HepG2 (cell line): Measurements from ENCODE around the gene CGREF1. TPM values are rescaled to one million over a fixed set of nuclear protein-coding genes. Genes with fewer than 3 reads are reported as not detected.

Source experiments
- CCDC6 ChIP-seq: sonication (generic); formaldehyde crosslinking; IDR thresholded peaks from 2 replicates; pipeline ENCODE4 v1.8.1; 2022; ENCODE audit warnings: mild to moderate bottlenecking, missing genetic modification reagents, moderate library complexity
- DRAP1 ChIP-seq: IDR thresholded peaks from 2 replicates; pipeline ENCODE4 v1.6.1; 2016; ENCODE audit warnings: missing genetic modification reagents, missing compliant biosample characterization
- FOXJ3 ChIP-seq: sonication (generic); formaldehyde crosslinking; IDR thresholded peaks from 2 replicates; pipeline ENCODE4 v1.4.0; 2020; ENCODE audit warnings: missing genetic modification reagents, mild to moderate bottlenecking, borderline replicate concordance
- HNF4G ChIP-seq, 2 experiments: sonication (generic) in 1 of 2; formaldehyde crosslinking in 1 of 2; IDR thresholded peaks; 2 replicates each; pipeline versions ENCODE4 v1.4.0 to v1.6.1; 2011 to 2020; ENCODE audit warnings: borderline replicate concordance in 2 of 2, low read depth in 2 of 2, mild to moderate bottlenecking in 2 of 2, low read length in 1 of 2, missing genetic modification reagents in 1 of 2, moderate library complexity in 1 of 2
- NFATC3 ChIP-seq: sonication (generic); formaldehyde crosslinking; IDR thresholded peaks from 2 replicates; pipeline ENCODE4 v1.5.1; 2020; ENCODE audit warnings: mild to moderate bottlenecking, missing genetic modification reagents
- POLR2A ChIP-seq, 2 experiments: IDR thresholded peaks; 2 replicates each; pipeline ENCODE4 v1.6.1; 2011; ENCODE audit warnings: low read depth in 2 of 2, low read length in 2 of 2, mild to moderate bottlenecking in 1 of 2, moderate library complexity in 1 of 2; ENCODE audit not compliant: insufficient read depth in 1 of 2
- RCOR2 ChIP-seq: IDR thresholded peaks from 2 replicates; pipeline ENCODE4 v1.6.1; 2016; ENCODE audit warnings: missing biosample characterization, missing genetic modification reagents
- SMARCE1 ChIP-seq: fragments of 450-650 bp; IDR thresholded peaks from 2 replicates; pipeline ENCODE4 v1.6.1; 2017; ENCODE audit warnings: borderline replicate concordance
- SNAPC2 ChIP-seq: sonication (generic); formaldehyde crosslinking; IDR thresholded peaks from 2 replicates; pipeline ENCODE4 v1.8.1; 2022; ENCODE audit warnings: mild to moderate bottlenecking, missing genetic modification reagents
- STAG1 ChIP-seq: sonication (generic); formaldehyde crosslinking; IDR thresholded peaks from 2 replicates; pipeline ENCODE4 v1.4.0; 2020; ENCODE audit warnings: missing genetic modification reagents
- TCF12 ChIP-seq, 2 experiments: fragments of 450-650 bp in 1 of 2; sonication (generic) in 1 of 2; formaldehyde crosslinking in 1 of 2; IDR thresholded peaks; 2 replicates each; pipeline versions ENCODE4 v1.6.1 to v1.8.0; 2017 to 2022; ENCODE audit warnings: antibody characterized with exemption in 1 of 2, mild to moderate bottlenecking in 1 of 2, missing genetic modification reagents in 1 of 2, moderate library complexity in 1 of 2
- TOPORS ChIP-seq: sonication (generic); formaldehyde crosslinking; IDR thresholded peaks from 2 replicates; pipeline ENCODE4 v1.8.0; 2023; ENCODE audit warnings: mild to moderate bottlenecking, missing genetic modification reagents
- ZNF382 ChIP-seq: sonication (generic); formaldehyde crosslinking; IDR thresholded peaks from 2 replicates; pipeline ENCODE4 v1.5.0; 2020; ENCODE audit warnings: missing genetic modification reagents, mild to moderate bottlenecking, borderline replicate concordance
- ZNF503 ChIP-seq: sonication (generic); formaldehyde crosslinking; IDR thresholded peaks from 2 replicates; pipeline ENCODE4 v1.4.0; 2020; ENCODE audit warnings: missing genetic modification reagents
- ZNF510 ChIP-seq: sonication (generic); formaldehyde crosslinking; IDR thresholded peaks from 2 replicates; pipeline ENCODE4 v1.4.0; 2020; ENCODE audit warnings: low read depth, mild to moderate bottlenecking, missing genetic modification reagents
- ZNF512B ChIP-seq: sonication (generic); formaldehyde crosslinking; IDR thresholded peaks from 2 replicates; pipeline ENCODE4 v1.5.1; 2020; ENCODE audit warnings: missing genetic modification reagents, mild to moderate bottlenecking, borderline replicate concordance
- ZNF576 ChIP-seq: sonication (generic); formaldehyde crosslinking; IDR thresholded peaks from 2 replicates; pipeline ENCODE4 v1.4.0; 2020; ENCODE audit warnings: mild to moderate bottlenecking, missing genetic modification reagents
- ZNF616 ChIP-seq: sonication (generic); formaldehyde crosslinking; IDR thresholded peaks from 2 replicates; pipeline ENCODE4 v1.5.0; 2020; ENCODE audit warnings: low read depth, mild to moderate bottlenecking, missing genetic modification reagents
- ZNF781 ChIP-seq: sonication (generic); formaldehyde crosslinking; IDR thresholded peaks from 2 replicates; pipeline ENCODE4 v1.5.1; 2020; ENCODE audit warnings: borderline replicate concordance, mild to moderate bottlenecking, missing genetic modification reagents; ENCODE audit errors: not compliant biosample characterization
- ZSCAN22 ChIP-seq: sonication (generic); formaldehyde crosslinking; IDR thresholded peaks from 2 replicates; pipeline ENCODE4 v1.4.0; 2020; ENCODE audit warnings: mild to moderate bottlenecking, missing genetic modification reagents
- polyA plus RNA-seq, 8 experiments: library from polyadenylated mRNA; depleted of rRNA in 3 of 8; stranded (reverse) in 7 of 8; unstranded in 1 of 8; fragments of >200 nt; fragmentation: Illumina TruSeq in 4 of 8; extraction: Trizol in 4 of 8; gene quantifications; 2 replicates each; pipeline versions ENCODE4 v1.2.1 to v1.2.3, GENCODE V29; 2011 to 2016; ENCODE audit warnings: low read depth in 4 of 8, missing spikeins in 1 of 8, mixed read lengths in 1 of 8; ENCODE audit not compliant: insufficient read depth in 1 of 8
- total RNA-seq, 5 experiments: library from RNA; depleted of rRNA; stranded (reverse); fragments of >200 nt; fragmentation: Illumina TruSeq; extraction: Trizol; gene quantifications; 2 replicates each; pipeline ENCODE4 v1.2.3, GENCODE V29; 2016; ENCODE audit warnings: low read depth in 1 of 5
- TF ChIP-seq, protein P1 (sequence below): sonication (generic); formaldehyde crosslinking; IDR thresholded peaks from 2 replicates; pipeline ENCODE4 v1.5.1; 2020; ENCODE audit warnings: mild to moderate bottlenecking, moderate library complexity, missing genetic modification reagents

CGREF1 gene
- total and polyA plus RNA-seq, 2 of the 13 experiments (the other 11 are each of a cell fraction or from before 2014, with no cell fraction given) = 13.9 to 23.4 TPM

DNA sequence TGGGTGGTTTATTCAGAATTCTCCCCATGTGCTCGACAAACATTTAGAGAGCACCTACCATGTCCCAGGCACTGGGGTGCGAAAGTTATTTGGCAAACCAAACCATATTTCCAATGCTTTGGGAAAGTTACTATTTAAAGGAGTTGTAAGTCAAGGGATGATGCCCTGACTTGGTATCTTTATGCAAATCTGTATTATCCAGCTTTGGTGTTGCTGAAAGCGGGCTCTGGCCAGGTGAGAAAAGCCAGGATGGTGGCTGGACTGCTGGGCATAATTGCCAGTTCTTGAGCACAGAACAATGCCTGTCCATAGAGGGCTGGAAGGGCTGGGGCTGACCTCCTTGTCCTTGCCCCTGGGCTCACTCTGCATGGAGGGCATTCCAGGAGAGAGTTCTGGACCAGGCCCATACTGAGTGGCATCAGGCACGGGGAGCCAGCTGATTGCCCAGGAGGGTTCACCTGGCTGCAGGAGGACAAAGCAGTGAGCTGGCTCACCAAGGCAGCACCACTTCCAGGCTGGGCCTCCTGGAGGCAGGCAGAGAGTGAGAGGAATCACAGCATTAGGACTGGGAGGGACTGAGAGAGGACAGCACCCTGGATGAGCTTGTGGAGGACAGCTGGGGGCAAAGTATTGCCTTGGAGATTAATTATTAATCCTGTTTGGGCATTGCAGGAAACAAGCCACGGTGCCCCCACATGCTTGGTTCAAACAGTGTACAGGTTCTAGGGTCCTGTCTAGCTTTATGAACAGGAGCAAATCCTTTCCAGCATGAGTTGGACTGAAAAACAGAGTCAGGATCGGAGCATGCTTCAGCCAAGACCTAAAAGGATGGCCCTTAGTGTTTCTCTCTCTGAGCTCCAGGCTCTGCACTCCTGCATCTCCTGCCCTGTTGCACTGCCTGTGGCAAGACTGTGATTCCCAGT is 25.2 kb downstream of the CGREF1 start (continued):
- peak; percentile 56; the same call in 1 of the 2 replicates for TF ChIP-seq ZNF503 (CRISPR knock-in tag)
- TF ChIP-seq ZSCAN22 = peak; percentile 49; the same call in 1 of the 2 replicates
- TF ChIP-seq POLR2A (IDR thresholded peaks at IDR 0.05; ENCODE audit: insufficient read depth in 1 of 2, low read depth in 2 of 2, low read length in 2 of 2) = peak in 1 of 2 experiments; percentile 63; a peak in 1 of 4 replicates
- peak; percentile 73 for TF ChIP-seq CCDC6 (CRISPR knock-in tag)
- TF ChIP-seq RCOR2 (CRISPR knock-in tag) = 0 out of 2 replicates have a peak, but pooled peaks have one; percentile 45
- TF ChIP-seq NFATC3 (CRISPR knock-in tag) = no peak
- peak; percentile 47; the same call in 1 of the 2 replicates for TF ChIP-seq SNAPC2 (CRISPR knock-in tag)
- no peak for TF ChIP-seq SMARCE1
- peak; percentile 91 for TF ChIP-seq DRAP1
- TF ChIP-seq TOPORS (CRISPR knock-in tag) = no peak
- TF ChIP-seq STAG1 (CRISPR knock-in tag) = peak; percentile 32; the same call in 1 of the 2 replicates
- TF ChIP-seq ZNF576 = no peak
- TF ChIP-seq ZNF512B (CRISPR knock-in tag) = no peak
- TF ChIP-seq, protein P1, sequence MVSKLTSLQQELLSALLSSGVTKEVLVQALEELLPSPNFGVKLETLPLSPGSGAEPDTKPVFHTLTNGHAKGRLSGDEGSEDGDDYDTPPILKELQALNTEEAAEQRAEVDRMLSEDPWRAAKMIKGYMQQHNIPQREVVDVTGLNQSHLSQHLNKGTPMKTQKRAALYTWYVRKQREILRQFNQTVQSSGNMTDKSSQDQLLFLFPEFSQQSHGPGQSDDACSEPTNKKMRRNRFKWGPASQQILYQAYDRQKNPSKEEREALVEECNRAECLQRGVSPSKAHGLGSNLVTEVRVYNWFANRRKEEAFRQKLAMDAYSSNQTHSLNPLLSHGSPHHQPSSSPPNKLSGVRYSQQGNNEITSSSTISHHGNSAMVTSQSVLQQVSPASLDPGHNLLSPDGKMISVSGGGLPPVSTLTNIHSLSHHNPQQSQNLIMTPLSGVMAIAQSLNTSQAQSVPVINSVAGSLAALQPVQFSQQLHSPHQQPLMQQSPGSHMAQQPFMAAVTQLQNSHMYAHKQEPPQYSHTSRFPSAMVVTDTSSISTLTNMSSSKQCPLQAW (CRISPR knock-in tag) = peak; percentile 100
- no peak for TF ChIP-seq TCF12 (IDR thresholded peaks at IDR 0.05)
- no peak for TF ChIP-seq TCF12 (CRISPR knock-in tag; IDR thresholded peaks at IDR 0.05)
- no peak for TF ChIP-seq ZNF616
- TF ChIP-seq HNF4G (IDR thresholded peaks at IDR 0.05; ENCODE audit: borderline replicate concordance, low read depth, low read length) = peak; percentile 84
- peak; percentile 79 for TF ChIP-seq HNF4G (CRISPR knock-in tag; IDR thresholded peaks at IDR 0.05; ENCODE audit: borderline replicate concordance, low read depth)
- TF ChIP-seq ZNF781 = peak; percentile 31
- no peak for TF ChIP-seq ZNF382 (CRISPR knock-in tag)
- peak; percentile 43; the same call in 1 of the 2 replicates for TF ChIP-seq FOXJ3 (CRISPR knock-in tag)
- peak; percentile 91 for TF ChIP-seq ZNF510 (CRISPR knock-in tag)
